Gastrocnemius medialis (tissue), 4 donors: ENCODE results near the gene ATPAF1. TPM values are rescaled to one million over a fixed set of nuclear protein-coding genes. Genes with fewer than 3 reads are reported as not detected.

ENCODE experiments used
- ATAC-seq, 2 donors: fragments of 150-250 bp; one replicate each; pipeline ENCODE4 v1.9.1; 2016
- DNase-seq, 2 donors: peaks; one replicate each; pipeline ENCODE4 v3.0.0-alpha.2; 2019
- H3K27ac ChIP-seq, 4 donors: fragments of 200-600 bp; sonication (generic); 1 replicate in 1 of 4; 2 replicates in 3 of 4; pipeline ENCODE4 v1.5.1; 2016 to 2018; ENCODE audit warnings: mild to moderate bottlenecking in 2 of 4, moderate library complexity in 1 of 4
- H3K27me3 ChIP-seq, 3 donors: fragments of 200-600 bp; sonication (generic) in 2 of 3; 1 replicate in 1 of 3; 2 replicates in 2 of 3; pipeline versions ENCODE4 v1.5.1 to v1.6.0; 2016 to 2019; ENCODE audit warnings: mild to moderate bottlenecking in 1 of 3, moderate library complexity in 1 of 3
- H3K36me3 ChIP-seq, 2 donors: fragments of 200-600 bp; sonication (generic) in 1 of 2; one replicate each; pipeline ENCODE4 v1.5.1; 2017 to 2018
- H3K4me1 ChIP-seq, 2 donors: fragments of 200-600 bp; sonication (generic) in 1 of 2; one replicate each; pipeline ENCODE4 v1.5.1; 2016 to 2017; ENCODE audit warnings: mild to moderate bottlenecking in 2 of 2
- H3K4me3 ChIP-seq, 4 donors: fragments of 200-600 bp; sonication (generic) in 3 of 4; 1 replicate in 1 of 4; 2 replicates in 3 of 4; pipeline ENCODE4 v1.5.1; 2016 to 2019; ENCODE audit warnings: mild to moderate bottlenecking in 2 of 4
- H3K9me3 ChIP-seq, 3 donors: fragments of 200-600 bp; sonication (generic) in 2 of 3; 1 replicate in 1 of 3; 2 replicates in 2 of 3; pipeline ENCODE4 v1.5.1; 2016 to 2019
- POLR2A ChIP-seq, 2 donors: fragments of 450-650 bp; IDR thresholded peaks; one replicate each; pipeline ENCODE4 v1.6.1; 2017; ENCODE audit warnings: antibody characterized with exemption in 2 of 2, mild to moderate bottlenecking in 2 of 2, moderate library complexity in 2 of 2
- in situ Hi-C, 4 donors: fragments of 200-750 bp; cut with MboI; loops; one replicate each; pipeline versions ENCODE4 v1.15.0 to v1.8.0; 2017; ENCODE audit warnings: low sequenced_read_pairs in 4 of 4
- intact Hi-C: fragments of 100-400 bp; cut with DNase I; formaldehyde crosslinking; loops from one replicate; pipeline ENCODE4 v1.15.1; 2023; ENCODE audit warnings: low total_unique reads
- total RNA-seq, 4 donors: library from RNA; depleted of rRNA; stranded (reverse); fragments of >200 nt; gene quantifications; one replicate each; pipeline versions ENCODE4 v1.1.0 to v1.2.3, GENCODE V29; 2016
- TF ChIP-seq, protein P1 (sequence below), 5 experiments: fragments of 450-650 bp in 3 of 5; fragments of 200-600 bp in 2 of 5; sonication (generic) in 2 of 5; IDR thresholded peaks in 4 of 5; conservative IDR thresholded peaks in 1 of 5; 1 replicate in 4 of 5; 2 replicates in 1 of 5; pipeline ENCODE4 v1.5.1; 2016 to 2019; ENCODE audit warnings: antibody characterized with exemption in 5 of 5, mild to moderate bottlenecking in 3 of 5, moderate library complexity in 3 of 5

The ATPAF1 gene
- total RNA-seq, 4 donors from 2014 or later: 76.6 to 173 (median 135) TPM

DNA sequence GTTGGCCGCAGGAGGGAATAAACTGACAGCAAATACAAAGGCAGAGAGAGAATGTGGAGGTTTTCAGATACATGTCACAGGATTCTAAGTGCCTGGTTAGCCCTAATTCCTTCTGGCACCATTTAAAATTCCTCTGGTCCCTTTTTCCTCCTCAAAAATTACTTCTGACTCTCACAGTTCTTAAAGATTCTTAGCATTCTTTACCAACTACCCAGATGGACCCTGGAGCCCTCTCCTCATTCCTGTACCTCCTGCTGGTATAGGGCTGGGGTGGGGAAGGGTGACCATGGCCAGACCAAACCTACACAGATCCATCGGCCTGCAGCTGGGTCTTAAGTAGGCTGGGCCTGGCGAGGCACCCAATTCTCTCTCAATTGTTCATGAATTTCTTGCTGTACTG is 71.3 kb downstream of the ATPAF1 start:
- peaks cover 0 to 22% of the 10 kb centered on the region in 2 donors for H3K36me3 ChIP-seq
- in situ Hi-C loops (no loop called here), intact Hi-C loops (no loop called here)
- TF ChIP-seq POLR2A (IDR thresholded peaks at IDR 0.05): no peak
- TF ChIP-seq, protein P1, sequence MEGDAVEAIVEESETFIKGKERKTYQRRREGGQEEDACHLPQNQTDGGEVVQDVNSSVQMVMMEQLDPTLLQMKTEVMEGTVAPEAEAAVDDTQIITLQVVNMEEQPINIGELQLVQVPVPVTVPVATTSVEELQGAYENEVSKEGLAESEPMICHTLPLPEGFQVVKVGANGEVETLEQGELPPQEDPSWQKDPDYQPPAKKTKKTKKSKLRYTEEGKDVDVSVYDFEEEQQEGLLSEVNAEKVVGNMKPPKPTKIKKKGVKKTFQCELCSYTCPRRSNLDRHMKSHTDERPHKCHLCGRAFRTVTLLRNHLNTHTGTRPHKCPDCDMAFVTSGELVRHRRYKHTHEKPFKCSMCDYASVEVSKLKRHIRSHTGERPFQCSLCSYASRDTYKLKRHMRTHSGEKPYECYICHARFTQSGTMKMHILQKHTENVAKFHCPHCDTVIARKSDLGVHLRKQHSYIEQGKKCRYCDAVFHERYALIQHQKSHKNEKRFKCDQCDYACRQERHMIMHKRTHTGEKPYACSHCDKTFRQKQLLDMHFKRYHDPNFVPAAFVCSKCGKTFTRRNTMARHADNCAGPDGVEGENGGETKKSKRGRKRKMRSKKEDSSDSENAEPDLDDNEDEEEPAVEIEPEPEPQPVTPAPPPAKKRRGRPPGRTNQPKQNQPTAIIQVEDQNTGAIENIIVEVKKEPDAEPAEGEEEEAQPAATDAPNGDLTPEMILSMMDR (IDR thresholded peaks at IDR 0.05 in 4 of 5, conservative IDR thresholded peaks at IDR 0.05 in 1 of 5): no peak
- DNase-seq: no peak
- H3K4me3 ChIP-seq: no peak overlapping the region
- H3K9me3 ChIP-seq: no peaks in the 10 kb centered on the region
- H3K27me3 ChIP-seq: no peaks in the 10 kb centered on the region
- ATAC-seq: no peak
- peaks cover 25 to 47% of the 10 kb centered on the region in 2 donors for H3K4me1 ChIP-seq
- no peak overlapping the region for H3K27ac ChIP-seq

DNA sequence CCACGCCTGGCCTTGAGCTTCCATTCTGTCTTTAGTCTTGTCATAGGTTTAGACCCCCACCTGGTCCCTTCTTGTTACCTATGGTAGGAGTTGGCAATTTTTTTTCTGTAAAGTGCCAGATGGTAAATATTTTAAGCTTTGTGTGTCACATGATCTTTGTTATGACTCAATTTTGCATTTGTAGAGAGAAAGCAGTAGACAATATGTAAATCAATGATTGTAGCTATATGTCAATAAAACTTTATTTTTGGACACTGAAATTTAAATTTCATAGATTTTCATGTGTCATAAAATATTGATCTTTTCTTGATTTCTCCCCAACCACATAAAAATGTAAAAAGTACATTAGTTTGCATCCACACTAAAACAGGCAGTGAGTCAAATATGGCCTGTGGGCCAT is 72.1 kb downstream of the ATPAF1 start:
- no peak overlapping the region for H3K4me3 ChIP-seq
- H3K36me3 ChIP-seq: peaks cover 0 to 30% of the 10 kb centered on the region in 2 donors
- peaks cover 25 to 39% of the 10 kb centered on the region in 2 donors for H3K4me1 ChIP-seq
- no peak for DNase-seq
- H3K27me3 ChIP-seq: no peaks in the 10 kb centered on the region
- no peaks in the 10 kb centered on the region for H3K9me3 ChIP-seq
- no peak for ATAC-seq
- no peak overlapping the region for H3K27ac ChIP-seq
- TF ChIP-seq, protein P1 (IDR thresholded peaks at IDR 0.05 in 4 of 5, conservative IDR thresholded peaks at IDR 0.05 in 1 of 5): no peak
- TF ChIP-seq POLR2A (IDR thresholded peaks at IDR 0.05): no peak
- in situ Hi-C loops: no loop called here
- intact Hi-C loops: no loop called here

DNA sequence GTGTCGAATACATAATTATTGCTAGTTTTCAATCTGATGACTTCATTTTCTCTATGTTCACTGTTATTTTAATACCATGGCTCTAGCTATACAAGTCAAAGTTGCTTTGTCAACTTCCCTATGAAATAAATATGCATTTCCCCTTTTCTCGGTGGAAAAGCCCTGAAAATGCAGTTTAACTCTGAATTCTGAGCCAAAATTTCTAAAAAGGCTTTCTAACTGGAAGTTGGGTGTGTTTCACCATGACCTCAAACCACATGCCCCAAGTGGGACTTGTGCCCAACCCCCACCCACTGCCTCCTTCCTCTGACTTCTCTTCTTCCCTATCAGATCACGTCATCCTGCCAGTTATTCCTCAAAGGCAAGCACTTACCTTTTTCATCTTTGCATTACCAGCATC is 73.0 kb downstream of the ATPAF1 start:
- DNase-seq (peak in 1 of 2 donors; percentile 61), ATAC-seq (no peak)
- Histone ChIP-seq H3K27me3 (no peaks in the 10 kb centered on the region), H3K36me3 (peaks cover 0 to 39% of the 10 kb centered on the region in 2 donors), H3K27ac (no peak overlapping the region), H3K4me1 (peaks cover 22 to 32% of the 10 kb centered on the region in 2 donors), H3K9me3 (no peaks in the 10 kb centered on the region), H3K4me3 (no peak overlapping the region)
- in situ Hi-C loops: no loop called here
- intact Hi-C loops: no loop called here
- no peak for TF ChIP-seq POLR2A (IDR thresholded peaks at IDR 0.05)
- TF ChIP-seq, protein P1 (IDR thresholded peaks at IDR 0.05 in 4 of 5, conservative IDR thresholded peaks at IDR 0.05 in 1 of 5): no peak

DNA sequence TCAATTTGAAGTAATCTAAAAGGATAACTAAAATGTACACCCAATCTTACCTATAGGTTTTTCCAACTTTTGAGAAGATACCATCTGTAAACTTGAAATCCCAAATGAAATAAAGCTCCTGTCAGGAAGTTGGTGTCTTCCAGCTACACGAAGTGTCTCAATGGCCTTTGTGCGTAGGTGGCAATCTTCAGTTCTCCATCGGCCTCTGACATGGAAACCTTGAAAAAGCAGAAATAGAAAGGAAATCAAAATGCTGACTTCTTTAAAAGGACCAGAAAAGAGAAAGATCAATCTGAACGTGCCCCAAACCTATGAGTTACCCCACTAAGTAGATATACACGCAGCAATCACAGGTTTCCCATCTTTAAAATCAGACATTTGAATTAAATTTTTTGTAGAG is 74.1 kb downstream of the ATPAF1 start:
- no peak for DNase-seq
- no peak for TF ChIP-seq POLR2A (IDR thresholded peaks at IDR 0.05)
- TF ChIP-seq, protein P1 (IDR thresholded peaks at IDR 0.05 in 4 of 5, conservative IDR thresholded peaks at IDR 0.05 in 1 of 5): no peak
- no peak for ATAC-seq
- Histone ChIP-seq H3K36me3 (peaks cover 0 to 50% of the 10 kb centered on the region in 2 donors), H3K27ac (no peak overlapping the region), H3K27me3 (no peaks in the 10 kb centered on the region), H3K4me1 (peaks cover 11 to 21% of the 10 kb centered on the region in 2 donors), H3K9me3 (no peaks in the 10 kb centered on the region), H3K4me3 (no peak overlapping the region)
- intact Hi-C loops: no loop called here
- in situ Hi-C loops: no loop called here

DNA sequence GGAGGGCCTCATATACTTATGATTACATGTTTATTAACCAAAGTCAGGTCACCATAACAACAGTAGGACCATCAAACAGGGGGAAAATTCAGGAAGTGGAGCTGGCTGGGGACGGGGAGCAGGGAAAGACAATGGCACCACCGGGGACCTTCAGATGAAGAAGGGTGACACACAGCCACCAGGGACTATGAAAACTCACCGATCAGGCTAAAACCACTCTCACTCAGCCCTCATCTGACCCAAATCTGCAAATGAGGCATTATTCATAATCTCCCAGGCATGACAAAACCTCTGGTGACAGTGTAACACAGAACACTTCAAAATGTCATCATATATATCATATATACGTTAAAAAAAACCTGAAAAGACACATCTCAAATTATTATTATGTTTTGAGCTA is 75.3 kb downstream of the ATPAF1 start:
- peaks cover 0 to 54% of the 10 kb centered on the region in 2 donors for H3K36me3 ChIP-seq
- TF ChIP-seq POLR2A (IDR thresholded peaks at IDR 0.05): no peak
- TF ChIP-seq, protein P1 (IDR thresholded peaks at IDR 0.05 in 4 of 5, conservative IDR thresholded peaks at IDR 0.05 in 1 of 5): no peak
- no peaks in the 10 kb centered on the region for H3K27me3 ChIP-seq
- H3K27ac ChIP-seq: no peak overlapping the region
- intact Hi-C loops: no loop called here
- H3K4me3 ChIP-seq: no peak overlapping the region
- H3K9me3 ChIP-seq: no peaks in the 10 kb centered on the region
- ATAC-seq (no peak), DNase-seq (no peak)
- H3K4me1 ChIP-seq: peaks cover 0 to 10% of the 10 kb centered on the region in 2 donors
- in situ Hi-C loops: no loop called here
